IPS-20b (cell line): ENCODE results near the gene GFI1.
A peak's percentile ranks its signal among the peaks of the same experiment; 100 is the strongest.

Experiments used
- H3K27ac ChIP-seq: one replicate; pipeline ENCODE4 v1.5.1; 2013; ENCODE audit warnings: low read length
- H3K27me3 ChIP-seq: 2 replicates; pipeline ENCODE4 v1.6.1; 2013; ENCODE audit warnings: mild to moderate bottlenecking, low read length, inconsistent platforms; ENCODE audit not compliant: insufficient read depth
- H3K36me3 ChIP-seq: 2 replicates; pipeline ENCODE4 v1.6.1; 2013; ENCODE audit warnings: low read depth, mild to moderate bottlenecking, inconsistent platforms, low read length, moderate library complexity; ENCODE audit not compliant: insufficient read depth
- H3K4me1 ChIP-seq: 2 replicates; pipeline ENCODE4 v1.6.1; 2013; ENCODE audit warnings: mild to moderate bottlenecking, control low read depth, inconsistent platforms, low read length, moderate library complexity; ENCODE audit not compliant: insufficient read depth
- H3K4me3 ChIP-seq: 2 replicates; pipeline ENCODE4 v1.5.1; 2013; ENCODE audit warnings: mild to moderate bottlenecking, low read length, inconsistent platforms
- H3K9ac ChIP-seq: 2 replicates; pipeline ENCODE4 v1.6.1; 2013; ENCODE audit warnings: low read depth, mild to moderate bottlenecking, inconsistent platforms, low read length, moderate library complexity
- H3K9me3 ChIP-seq: 2 replicates; pipeline ENCODE4 v1.6.1; 2013; ENCODE audit warnings: mild to moderate bottlenecking, low read depth, low read length, inconsistent platforms; ENCODE audit not compliant: insufficient read depth

The GFI1 gene

DNA sequence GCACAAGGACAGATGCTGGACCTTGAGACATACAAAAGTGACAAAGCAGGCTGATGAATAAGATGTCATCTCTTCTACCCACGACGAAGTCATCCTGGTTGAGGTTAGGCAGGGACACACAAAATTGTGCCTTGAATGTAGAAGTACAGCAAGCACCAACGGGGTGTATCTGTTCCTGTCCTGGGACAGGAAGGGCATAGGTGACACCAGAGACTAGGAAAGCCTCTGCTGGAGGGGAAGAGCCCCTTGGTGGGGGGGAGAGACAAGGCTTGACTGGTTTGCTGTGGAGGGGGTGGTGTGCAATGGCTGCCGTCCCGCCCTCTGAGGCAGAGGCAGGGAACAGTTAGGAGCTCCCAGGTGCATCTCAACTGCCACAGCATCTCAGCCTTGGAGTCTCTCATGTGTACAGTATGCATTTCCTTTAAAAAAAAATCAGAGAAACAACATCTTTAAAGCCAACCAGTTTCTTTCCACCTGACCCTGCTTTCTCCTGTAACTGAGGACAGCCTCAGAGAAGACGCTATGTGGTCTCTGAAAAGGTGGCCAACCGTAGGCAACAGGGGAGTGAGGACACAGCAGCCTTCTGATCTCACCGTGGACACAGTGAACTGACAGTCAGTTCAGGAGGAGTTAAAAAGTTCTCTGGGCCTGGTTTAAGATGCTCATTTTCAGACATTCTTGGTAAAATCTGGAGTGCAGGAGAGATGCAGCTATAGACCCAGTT lies 17.7 kb upstream of the GFI1 start:
- H3K27me3 ChIP-seq: no peaks in the 10 kb centered on the region
- no peaks in the 10 kb centered on the region for H3K4me1 ChIP-seq
- H3K27ac ChIP-seq: no peak overlapping the region
- no peak overlapping the region for H3K9ac ChIP-seq
- no peak overlapping the region for H3K4me3 ChIP-seq
- no peaks in the 10 kb centered on the region for H3K36me3 ChIP-seq
- no peaks in the 10 kb centered on the region for H3K9me3 ChIP-seq

DNA sequence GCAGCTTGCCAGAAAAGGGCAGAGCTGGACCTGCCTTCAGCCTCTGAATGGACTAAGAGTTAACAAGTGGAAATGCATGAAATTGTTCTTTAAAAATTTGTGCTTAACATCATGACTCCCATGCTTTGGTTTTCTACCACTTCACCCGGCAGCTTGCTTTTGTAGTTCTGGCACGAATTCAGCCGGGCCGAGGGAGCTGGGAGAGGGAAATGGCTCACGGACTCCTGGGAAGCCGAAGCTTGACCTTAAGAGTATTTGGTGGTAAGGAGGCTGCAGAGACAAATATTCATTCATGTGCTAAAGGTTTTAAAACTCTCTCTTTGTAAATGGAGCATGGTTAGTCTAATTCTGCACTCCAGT lies 17.2 kb upstream of the GFI1 start:
- H3K4me3 ChIP-seq: no peak overlapping the region
- no peaks in the 10 kb centered on the region for H3K9me3 ChIP-seq
- no peak overlapping the region for H3K27ac ChIP-seq
- H3K27me3 ChIP-seq: no peaks in the 10 kb centered on the region
- H3K36me3 ChIP-seq: no peaks in the 10 kb centered on the region
- H3K9ac ChIP-seq: no peak overlapping the region
- H3K4me1 ChIP-seq: no peaks in the 10 kb centered on the region

DNA sequence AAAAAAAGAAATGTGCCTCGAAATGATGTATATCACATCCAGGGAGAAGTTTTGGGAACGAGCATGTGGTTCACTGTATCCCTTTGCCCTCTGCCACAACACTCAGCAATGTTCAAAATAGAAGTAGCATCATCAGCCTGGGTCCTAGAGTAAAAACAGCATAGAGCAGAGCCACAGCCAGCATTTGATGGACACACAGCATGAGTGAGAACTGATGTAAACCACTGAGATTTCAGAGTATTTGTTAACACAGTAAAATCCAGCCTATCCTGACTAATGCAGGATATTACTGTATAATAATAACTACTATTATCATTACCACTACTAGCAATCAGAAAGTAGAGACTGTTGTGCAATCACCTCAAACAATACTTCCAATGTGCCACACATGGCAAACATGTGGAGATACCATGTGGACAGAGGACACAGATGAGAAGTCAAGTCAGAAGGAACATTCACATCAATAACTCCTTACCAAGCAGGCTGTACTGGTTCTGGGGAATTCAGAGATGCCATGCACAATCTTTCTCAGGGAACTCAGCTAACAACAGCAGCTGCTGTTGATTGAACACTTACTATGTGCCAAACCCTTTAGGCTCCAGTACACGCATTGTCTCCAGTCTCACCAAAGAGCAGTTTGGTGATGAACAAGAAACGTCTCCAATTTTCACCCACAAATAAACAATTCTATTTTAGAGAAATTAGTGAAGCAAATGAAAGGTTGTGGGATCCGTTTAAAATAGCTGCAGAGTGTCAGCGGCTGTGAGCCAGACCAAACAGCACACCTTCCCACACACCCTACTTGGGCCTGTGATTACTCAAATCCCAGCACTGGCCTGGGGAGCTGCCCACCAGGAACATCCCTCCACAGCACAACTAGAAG lies 16.6 kb upstream of the GFI1 start:
- no peaks in the 10 kb centered on the region for H3K36me3 ChIP-seq
- no peak overlapping the region for H3K9ac ChIP-seq
- no peak overlapping the region for H3K4me3 ChIP-seq

DNA sequence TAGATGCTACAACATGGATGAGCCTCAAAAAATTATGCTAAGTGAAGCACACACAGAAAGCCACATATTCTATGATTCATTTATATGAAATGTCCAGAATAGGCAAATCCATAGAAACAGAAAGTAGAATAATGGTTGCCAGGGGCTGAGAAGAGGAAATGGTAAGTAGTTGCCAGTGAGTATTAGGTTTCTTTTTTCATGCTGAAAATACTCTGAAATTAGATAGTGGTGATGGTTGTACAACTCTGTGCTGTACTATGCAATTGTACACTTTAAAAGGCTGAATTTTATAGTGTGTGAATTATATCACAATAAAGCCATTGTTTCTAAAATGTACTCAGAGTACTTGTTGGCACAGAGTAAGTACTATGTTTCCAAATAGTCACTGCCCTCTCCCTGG lies 15.5 kb upstream of the GFI1 start:
- no peaks in the 10 kb centered on the region for H3K36me3 ChIP-seq
- H3K9me3 ChIP-seq: no peaks in the 10 kb centered on the region
- H3K27me3 ChIP-seq: no peaks in the 10 kb centered on the region
- H3K9ac ChIP-seq: no peak overlapping the region
- H3K4me1 ChIP-seq: no peaks in the 10 kb centered on the region
- H3K27ac ChIP-seq: no peak overlapping the region
- no peak overlapping the region for H3K4me3 ChIP-seq

More for the DNA sequence above, 16.6 kb upstream of the GFI1 start:
- Histone ChIP-seq H3K9me3 (no peaks in the 10 kb centered on the region), H3K27me3 (no peaks in the 10 kb centered on the region), H3K27ac (no peak overlapping the region), H3K4me1 (no peaks in the 10 kb centered on the region)

DNA sequence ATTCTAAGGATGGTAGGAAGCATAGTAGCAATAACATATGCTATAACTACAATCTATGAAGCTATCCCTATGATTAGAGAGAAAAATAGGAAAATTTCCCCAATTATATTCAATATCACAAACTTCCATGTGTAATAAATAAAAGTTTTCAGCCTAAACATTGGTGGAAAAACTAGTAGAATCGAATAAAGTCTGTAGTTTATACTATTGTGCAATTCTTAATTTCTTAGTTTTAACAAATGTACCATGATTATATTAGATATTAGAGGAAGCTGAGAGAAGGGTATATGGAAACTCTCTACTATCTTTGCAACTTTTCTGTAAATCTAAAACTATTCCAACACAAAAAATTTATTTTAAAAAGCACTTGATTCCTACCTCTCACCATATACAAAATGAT lies 13.8 kb upstream of the GFI1 start:
- H3K4me1 ChIP-seq: no peaks in the 10 kb centered on the region
- no peak overlapping the region for H3K4me3 ChIP-seq
- H3K27me3 ChIP-seq: no peaks in the 10 kb centered on the region
- no peak overlapping the region for H3K9ac ChIP-seq
- no peak overlapping the region for H3K27ac ChIP-seq
- no peaks in the 10 kb centered on the region for H3K36me3 ChIP-seq
- H3K9me3 ChIP-seq: no peaks in the 10 kb centered on the region

DNA sequence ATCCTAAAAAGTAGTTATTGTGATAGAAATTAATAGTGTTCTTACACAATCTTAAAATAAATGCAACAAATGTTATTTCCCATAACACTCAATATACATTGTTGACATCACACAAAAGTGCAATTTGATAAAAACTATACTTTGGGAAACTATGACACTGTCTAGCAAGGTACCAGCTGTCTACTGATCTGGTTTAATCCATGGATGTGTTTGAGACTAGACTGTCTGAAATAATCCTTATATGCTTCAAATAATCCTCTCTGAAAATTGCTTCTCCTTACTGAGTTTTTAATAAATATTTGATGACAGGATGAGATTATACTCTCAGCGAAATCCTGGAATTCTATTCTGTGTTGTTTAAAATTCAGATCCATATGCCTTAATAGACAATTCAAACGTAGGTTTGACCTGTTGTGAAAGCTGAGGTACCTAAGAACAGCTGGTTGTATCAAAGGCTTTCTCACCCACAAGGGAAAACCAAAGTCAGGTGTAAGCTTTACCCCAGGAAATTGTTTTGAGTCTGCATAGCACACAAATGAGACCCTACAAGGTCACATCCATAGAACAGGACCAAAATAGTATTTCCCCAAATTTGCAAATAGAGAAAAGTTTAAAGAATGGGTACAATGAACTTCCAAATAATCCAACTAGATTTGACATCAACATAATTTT lies 8.8 kb upstream of the GFI1 start:
- Histone ChIP-seq H3K4me3 (no peak overlapping the region), H3K9me3 (no peaks in the 10 kb centered on the region), H3K4me1 (no peaks in the 10 kb centered on the region), H3K27me3 (peaks cover 11% of the 10 kb centered on the region), H3K27ac (no peak overlapping the region), H3K36me3 (no peaks in the 10 kb centered on the region), H3K9ac (no peak overlapping the region)

DNA sequence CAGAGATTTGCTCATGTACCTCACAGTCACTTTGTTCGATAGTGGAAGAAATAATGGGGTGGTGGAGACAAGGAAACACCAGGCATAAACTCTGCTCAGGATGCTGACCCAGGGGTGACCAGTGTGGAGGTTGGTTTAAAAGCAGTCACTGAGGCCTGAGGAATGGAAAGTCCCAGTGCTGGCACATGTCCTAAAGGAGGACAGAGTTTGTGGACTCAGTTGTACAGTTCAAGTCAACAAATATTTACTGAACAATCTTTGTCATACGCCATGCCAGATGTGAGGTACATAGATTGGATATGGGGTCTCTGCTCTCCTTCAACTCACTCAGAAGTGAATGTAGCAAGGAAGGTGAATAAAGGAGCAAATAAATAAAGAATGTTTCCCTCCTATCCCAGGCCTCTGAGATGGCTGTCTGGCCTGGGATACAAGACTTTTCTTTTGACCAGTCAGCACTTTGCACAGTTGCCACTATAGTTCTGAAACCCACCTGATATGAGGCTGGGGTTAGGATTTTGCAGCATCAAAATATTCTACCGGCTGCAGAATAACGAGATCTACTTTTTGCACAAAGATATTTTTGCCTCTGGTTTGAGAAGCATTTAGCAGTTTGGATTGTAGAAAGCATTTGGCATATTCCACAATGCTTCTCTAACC lies 7.9 kb upstream of the GFI1 start:
- no peak overlapping the region for H3K27ac ChIP-seq
- peaks cover 20% of the 10 kb centered on the region for H3K27me3 ChIP-seq
- H3K36me3 ChIP-seq: no peaks in the 10 kb centered on the region
- H3K9me3 ChIP-seq: no peaks in the 10 kb centered on the region
- no peaks in the 10 kb centered on the region for H3K4me1 ChIP-seq
- no peak overlapping the region for H3K4me3 ChIP-seq
- no peak overlapping the region for H3K9ac ChIP-seq

DNA sequence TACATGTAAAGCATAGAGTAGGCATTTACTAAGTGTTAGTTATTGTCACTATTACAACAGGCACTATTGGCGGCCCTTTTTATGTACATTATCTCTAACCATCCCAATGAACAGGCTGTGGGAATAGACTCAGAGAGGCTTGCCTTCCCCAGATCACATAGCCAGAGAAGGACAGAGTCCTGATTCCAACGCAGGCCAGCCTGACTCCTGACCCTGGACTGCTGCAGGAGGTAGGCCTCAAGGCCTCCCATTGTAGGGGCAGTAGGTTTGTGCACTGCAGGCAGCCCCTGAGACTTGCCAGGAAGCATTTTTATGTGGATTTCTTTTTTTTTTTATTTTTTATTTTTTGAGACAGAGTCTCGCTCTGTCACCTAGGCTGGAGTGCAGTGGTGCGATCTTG lies 6.4 kb upstream of the GFI1 start:
- Histone ChIP-seq H3K9ac (no peak overlapping the region), H3K9me3 (no peaks in the 10 kb centered on the region), H3K27me3 (peaks cover 35% of the 10 kb centered on the region), H3K4me1 (no peaks in the 10 kb centered on the region), H3K27ac (no peak overlapping the region), H3K36me3 (no peaks in the 10 kb centered on the region), H3K4me3 (no peak overlapping the region)

DNA sequence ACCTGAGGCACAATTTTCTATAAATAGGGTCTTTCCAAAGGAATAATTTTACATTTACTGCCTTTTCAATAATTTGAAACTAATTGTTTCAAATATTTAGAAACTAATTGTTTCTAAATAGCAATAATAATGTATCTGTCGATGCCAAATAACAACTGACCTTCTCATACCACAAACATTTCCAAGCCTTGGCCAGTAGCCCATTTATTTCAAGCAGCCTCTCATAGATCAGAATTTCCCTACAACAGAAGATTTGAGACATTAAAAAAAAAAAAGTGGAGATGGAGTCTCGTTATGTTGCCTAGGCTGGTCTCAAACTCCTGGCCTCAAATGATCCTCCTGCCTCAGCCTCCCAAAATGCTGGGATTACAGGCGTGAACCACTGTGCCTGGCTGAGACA lies 2.1 kb upstream of the GFI1 start:
- peaks cover 78% of the 10 kb centered on the region for H3K27me3 ChIP-seq
- no peaks in the 10 kb centered on the region; the same call in 1 of the 2 replicates for H3K9me3 ChIP-seq
- no peaks in the 10 kb centered on the region for H3K36me3 ChIP-seq
- no peak overlapping the region for H3K27ac ChIP-seq
- H3K9ac ChIP-seq: no peak overlapping the region
- H3K4me1 ChIP-seq: no peaks in the 10 kb centered on the region; the same call in 1 of the 2 replicates
- H3K4me3 ChIP-seq: no peak overlapping the region

DNA sequence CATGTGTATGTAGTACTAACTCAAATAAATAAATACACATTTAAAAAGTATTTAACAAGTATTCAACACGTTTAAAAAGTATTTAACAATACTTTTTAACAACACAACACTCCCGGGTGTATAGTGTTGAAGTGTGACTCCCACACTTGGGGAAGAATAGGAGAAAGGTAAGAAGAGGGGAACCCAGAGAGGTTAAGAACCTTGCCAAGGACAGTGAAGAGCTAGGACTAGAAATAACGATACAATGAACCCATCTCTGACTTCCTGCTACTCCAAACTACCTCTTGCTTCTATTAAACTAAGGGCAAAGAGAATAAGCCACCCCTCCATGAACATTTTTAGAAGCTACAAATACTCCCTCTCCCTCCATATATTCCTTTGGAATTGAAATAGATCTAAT lies 1.7 kb upstream of the GFI1 start:
- no peaks in the 10 kb centered on the region; the same call in 1 of the 2 replicates for H3K9me3 ChIP-seq
- no peak overlapping the region for H3K9ac ChIP-seq
- H3K27ac ChIP-seq: no peak overlapping the region
- H3K27me3 ChIP-seq: peaks cover 82% of the 10 kb centered on the region
- H3K4me3 ChIP-seq: no peak overlapping the region
- H3K4me1 ChIP-seq: no peaks in the 10 kb centered on the region; the same call in 1 of the 2 replicates
- no peaks in the 10 kb centered on the region for H3K36me3 ChIP-seq

DNA sequence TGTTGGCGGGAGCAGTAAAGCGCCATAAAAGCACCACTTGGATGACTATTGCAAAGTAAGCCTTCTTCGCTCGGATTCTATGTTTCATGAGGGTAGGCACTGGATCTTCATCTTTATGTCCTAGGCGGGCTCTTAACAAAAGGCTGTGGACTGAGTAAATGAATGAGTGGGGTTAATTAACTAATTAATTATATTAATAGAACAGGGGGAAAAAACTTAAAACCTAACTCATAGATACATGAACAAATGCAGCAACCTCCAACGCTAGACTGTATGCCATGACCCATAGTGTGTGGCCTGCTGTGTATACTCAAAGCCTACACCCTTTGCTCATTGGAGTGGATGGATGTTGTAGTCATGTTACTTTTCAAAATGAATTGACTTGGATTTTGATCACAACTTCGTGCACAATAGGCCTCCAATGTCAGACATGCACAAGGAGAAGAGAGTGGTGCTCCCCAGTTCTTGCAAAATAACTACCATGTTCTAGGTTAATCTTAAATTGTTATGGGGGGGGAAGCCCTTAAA lies 417 bp upstream of the GFI1 start:
- H3K9ac ChIP-seq: no peak overlapping the region

More for the DNA sequence above, 417 bp upstream of the GFI1 start:
- H3K9me3 ChIP-seq: no peaks in the 10 kb centered on the region; the same call in 1 of the 2 replicates
- peaks cover 11% of the 10 kb centered on the region; the same call in 1 of the 2 replicates for H3K4me1 ChIP-seq
- no peak overlapping the region for H3K27ac ChIP-seq
- H3K27me3 ChIP-seq: peaks cover 95% of the 10 kb centered on the region
- peak overlapping the region; percentile 48 for H3K4me3 ChIP-seq
- no peaks in the 10 kb centered on the region for H3K36me3 ChIP-seq
